ENCODE data around the gene CEP78.
A peak's percentile ranks its signal among the peaks of the same experiment; 100 is the strongest.

The CEP78 gene

DNA sequence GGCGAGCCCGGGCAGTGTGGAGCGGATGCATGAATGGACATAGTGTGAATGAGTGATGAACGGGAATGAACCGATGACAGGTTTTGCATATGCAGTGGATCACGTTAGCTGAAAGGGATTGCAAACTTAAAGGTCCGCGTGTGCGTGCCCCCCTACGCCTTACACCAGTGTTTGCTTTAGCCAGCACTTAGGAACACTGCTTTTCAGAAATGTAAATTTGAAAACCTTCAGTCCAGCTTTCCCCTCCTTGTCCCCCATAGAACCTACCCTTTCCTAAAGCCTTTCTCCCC lies 61.7 kb downstream of the CEP78 start:
- no peak overlapping the region for H2BK15ac ChIP-seq (replicated peaks; ENCODE audit: low read depth)
- peak overlapping the region; percentile 66 for H3K18ac ChIP-seq (ENCODE audit: low read length)
- peaks cover 9% of the 10 kb centered on the region for H3K4me1 ChIP-seq (ENCODE audit: control insufficient read depth, low read depth, low read length)
- H3K9ac ChIP-seq (ENCODE audit: low read length) = peak overlapping the region; percentile 99
- H3K79me1 ChIP-seq (ENCODE audit: low read length) = peaks cover 2% of the 10 kb centered on the region
- peak overlapping the region; percentile 56 for H3K27ac ChIP-seq (ENCODE audit: low read depth, low read length)
- H3K4me3 ChIP-seq (ENCODE audit: low read length) = peak overlapping the region; percentile 99
- H3K4ac ChIP-seq (ENCODE audit: low read depth, low read length) = peak overlapping the region; percentile 97
- no peak for DNase-seq
- H3K4me2 ChIP-seq (ENCODE audit: low read length) = peak overlapping the region; percentile 41
- H3K79me2 ChIP-seq (ENCODE audit: control insufficient read depth, insufficient read depth, low read length) = peaks cover 32% of the 10 kb centered on the region
- peak overlapping the region; percentile 99 for H3K23ac ChIP-seq (ENCODE audit: low read length)
- no peak overlapping the region for H4K5ac ChIP-seq (ENCODE audit: low read length)
- H2BK5ac ChIP-seq (ENCODE audit: low read length) = peak overlapping the region; percentile 98
- H3K56ac ChIP-seq (ENCODE audit: low read length) = peak overlapping the region; percentile 100
- no peaks in the 10 kb centered on the region for H3K36me3 ChIP-seq (ENCODE audit: control insufficient read depth, insufficient read depth, low read length)
- H4K8ac ChIP-seq (ENCODE audit: low read depth, low read length) = no peak overlapping the region
- no CpG with 5 or more reads among the region's 10 CpGs for WGBS (ENCODE audit: extremely low coverage, insufficient coverage, low lambda C conversion rate)
- H3K27me3 ChIP-seq (ENCODE audit: insufficient read depth, low read length, poor library complexity) = no peaks in the 10 kb centered on the region
- H2BK120ac ChIP-seq (ENCODE audit: low read depth, low read length) = no peak overlapping the region
- no peak overlapping the region for H2AK5ac ChIP-seq (ENCODE audit: low read length)

DNA sequence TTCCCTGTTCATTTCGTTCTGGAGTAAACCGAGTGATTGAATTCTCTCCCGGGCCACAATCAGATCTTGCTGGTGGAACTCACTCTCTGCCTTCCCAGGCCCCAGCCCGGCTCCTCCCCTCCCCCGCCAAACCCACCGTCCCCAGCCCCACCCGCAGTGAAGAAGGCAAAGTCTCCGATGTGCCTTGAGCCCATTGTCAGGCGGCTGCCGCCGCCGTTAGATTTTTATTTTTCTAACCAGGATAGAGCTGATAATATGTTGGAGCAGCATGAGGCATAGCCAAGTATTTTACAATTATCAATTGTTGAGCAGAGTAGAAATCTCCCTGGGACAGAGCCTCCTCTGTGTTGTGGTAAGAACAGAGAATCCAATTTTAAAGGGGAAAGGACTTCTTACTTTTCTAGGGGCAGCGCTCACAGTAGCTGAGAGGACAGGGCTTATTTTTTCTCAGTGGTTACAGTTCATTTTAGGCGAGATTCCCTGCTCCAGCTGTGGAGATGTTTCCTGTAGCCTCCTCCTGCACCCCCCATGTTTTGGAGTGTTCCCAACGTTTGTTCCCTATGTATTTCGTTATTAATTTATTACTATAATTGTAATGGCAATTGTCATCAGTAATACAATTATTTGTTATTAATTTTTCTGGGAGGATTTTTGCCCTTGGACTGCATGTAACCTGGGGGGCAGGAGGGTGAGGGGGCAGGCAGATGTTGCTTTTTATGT lies 62.3 kb downstream of the CEP78 start:
- H3K23ac ChIP-seq (ENCODE audit: low read length) = peak overlapping the region; percentile 53
- peaks cover 9% of the 10 kb centered on the region for H3K4me1 ChIP-seq (ENCODE audit: control insufficient read depth, low read depth, low read length)
- DNase-seq = peak; percentile 55
- H3K79me1 ChIP-seq (ENCODE audit: low read length) = peaks cover 4% of the 10 kb centered on the region
- H3K27ac ChIP-seq (ENCODE audit: low read depth, low read length) = peak overlapping the region; percentile 46
- H2AK5ac ChIP-seq (ENCODE audit: low read length) = no peak overlapping the region
- peaks cover 34% of the 10 kb centered on the region for H3K79me2 ChIP-seq (ENCODE audit: control insufficient read depth, insufficient read depth, low read length)
- peak overlapping the region; percentile 100 for H3K56ac ChIP-seq (ENCODE audit: low read length)
- H4K5ac ChIP-seq (ENCODE audit: low read length) = no peak overlapping the region
- H2BK120ac ChIP-seq (ENCODE audit: low read depth, low read length) = no peak overlapping the region
- H2BK5ac ChIP-seq (ENCODE audit: low read length) = no peak overlapping the region
- H3K9ac ChIP-seq (ENCODE audit: low read length) = peak overlapping the region; percentile 99
- no peaks in the 10 kb centered on the region for H3K27me3 ChIP-seq (ENCODE audit: insufficient read depth, low read length, poor library complexity)
- H4K8ac ChIP-seq (ENCODE audit: low read depth, low read length) = no peak overlapping the region
- peak overlapping the region; percentile 64 for H3K4me2 ChIP-seq (ENCODE audit: low read length)
- WGBS (ENCODE audit: extremely low coverage, insufficient coverage, low lambda C conversion rate) = no CpG with 5 or more reads among the region's 16 CpGs
- peak overlapping the region; percentile 99 for H3K4me3 ChIP-seq (ENCODE audit: low read length)
- H3K4ac ChIP-seq (ENCODE audit: low read depth, low read length) = peak overlapping the region; percentile 97
- no peak overlapping the region for H2BK15ac ChIP-seq (replicated peaks; ENCODE audit: low read depth)
- peaks cover 2% of the 10 kb centered on the region for H3K36me3 ChIP-seq (ENCODE audit: control insufficient read depth, insufficient read depth, low read length)
- H3K18ac ChIP-seq (ENCODE audit: low read length) = peak overlapping the region; percentile 66

DNA sequence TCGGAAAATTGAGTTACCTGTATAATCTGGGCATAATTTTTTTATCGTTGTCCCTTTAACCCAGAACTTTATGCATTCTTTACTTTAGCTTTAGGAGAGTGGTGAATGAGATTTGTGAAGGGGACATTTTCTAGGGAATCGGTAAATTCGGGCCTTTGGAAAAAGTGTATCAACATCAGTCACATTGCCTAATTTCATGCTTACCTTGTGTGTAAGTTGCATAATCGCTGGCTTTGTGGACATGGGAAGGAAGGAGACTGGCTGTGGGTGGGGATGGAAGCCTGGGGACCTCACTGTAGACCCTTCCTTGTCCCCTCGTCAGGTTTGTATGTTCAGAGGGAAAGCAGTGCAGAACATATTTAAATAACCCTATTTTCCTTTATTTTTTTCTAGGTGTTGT lies 64.3 kb downstream of the CEP78 start:
- Histone ChIP-seq H3K27me3 (ENCODE audit: insufficient read depth, low read length, poor library complexity) (no peaks in the 10 kb centered on the region), H3K27ac (ENCODE audit: low read depth, low read length) (no peak overlapping the region), H3K4ac (ENCODE audit: low read depth, low read length) (no peak overlapping the region), H4K5ac (ENCODE audit: low read length) (no peak overlapping the region), H2BK15ac (replicated peaks; ENCODE audit: low read depth) (no peak overlapping the region), H3K4me3 (ENCODE audit: low read length) (no peak overlapping the region), H2AK5ac (ENCODE audit: low read length) (no peak overlapping the region), H3K36me3 (ENCODE audit: control insufficient read depth, insufficient read depth, low read length) (peaks cover 12% of the 10 kb centered on the region), H3K56ac (ENCODE audit: low read length) (peak overlapping the region; percentile 35), H3K79me2 (ENCODE audit: control insufficient read depth, insufficient read depth, low read length) (peaks cover 41% of the 10 kb centered on the region), H3K4me2 (ENCODE audit: low read length) (no peak overlapping the region), H3K9ac (ENCODE audit: low read length) (peak overlapping the region; percentile 56), H4K8ac (ENCODE audit: low read depth, low read length) (no peak overlapping the region), H3K4me1 (ENCODE audit: control insufficient read depth, low read depth, low read length) (peaks cover 7% of the 10 kb centered on the region), H3K23ac (ENCODE audit: low read length) (no peak overlapping the region), H3K79me1 (ENCODE audit: low read length) (peaks cover 10% of the 10 kb centered on the region), H2BK5ac (ENCODE audit: low read length) (no peak overlapping the region), H2BK120ac (ENCODE audit: low read depth, low read length) (no peak overlapping the region), H3K18ac (ENCODE audit: low read length) (no peak overlapping the region)
- no CpG with 5 or more reads among the region's 6 CpGs for WGBS (ENCODE audit: extremely low coverage, insufficient coverage, low lambda C conversion rate)
- DNase-seq = no peak

DNA sequence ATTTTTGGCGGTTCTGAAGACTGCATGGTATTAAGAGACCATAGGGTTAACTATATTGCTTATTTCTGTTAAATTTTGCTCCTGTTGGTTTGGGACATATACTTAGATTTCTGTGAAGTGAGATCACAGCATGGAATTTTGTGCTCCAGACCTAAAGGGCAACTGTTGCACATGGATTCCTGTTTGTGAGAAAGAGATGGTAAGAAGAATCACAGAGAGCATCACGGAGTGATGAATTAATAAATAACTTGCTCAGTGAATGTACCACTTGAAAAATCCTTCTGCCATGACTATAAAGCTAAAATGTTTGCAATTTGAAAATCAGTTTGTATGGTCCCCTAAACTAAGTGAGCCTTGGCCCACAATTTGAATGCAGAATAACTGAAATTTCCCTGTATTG lies 65.6 kb downstream of the CEP78 start:
- peaks cover 2% of the 10 kb centered on the region for H3K4me1 ChIP-seq (ENCODE audit: control insufficient read depth, low read depth, low read length)
- H3K9ac ChIP-seq (ENCODE audit: low read length) = no peak overlapping the region
- no peaks in the 10 kb centered on the region for H3K27me3 ChIP-seq (ENCODE audit: insufficient read depth, low read length, poor library complexity)
- no peak overlapping the region for H3K27ac ChIP-seq (ENCODE audit: low read depth, low read length)
- no peak overlapping the region for H2BK15ac ChIP-seq (replicated peaks; ENCODE audit: low read depth)
- H2AK5ac ChIP-seq (ENCODE audit: low read length) = no peak overlapping the region
- H3K79me2 ChIP-seq (ENCODE audit: control insufficient read depth, insufficient read depth, low read length) = peaks cover 47% of the 10 kb centered on the region
- H4K8ac ChIP-seq (ENCODE audit: low read depth, low read length) = no peak overlapping the region
- H3K4me2 ChIP-seq (ENCODE audit: low read length) = no peak overlapping the region
- H2BK5ac ChIP-seq (ENCODE audit: low read length) = no peak overlapping the region
- H3K56ac ChIP-seq (ENCODE audit: low read length) = no peak overlapping the region
- WGBS (ENCODE audit: extremely low coverage, insufficient coverage, low lambda C conversion rate) = no CpG with 5 or more reads among the region's 2 CpGs
- H4K5ac ChIP-seq (ENCODE audit: low read length) = no peak overlapping the region
- DNase-seq = no peak
- peaks cover 18% of the 10 kb centered on the region for H3K36me3 ChIP-seq (ENCODE audit: control insufficient read depth, insufficient read depth, low read length)
- no peak overlapping the region for H3K4me3 ChIP-seq (ENCODE audit: low read length)
- H3K79me1 ChIP-seq (ENCODE audit: low read length) = peaks cover 13% of the 10 kb centered on the region
- H2BK120ac ChIP-seq (ENCODE audit: low read depth, low read length) = no peak overlapping the region
- H3K18ac ChIP-seq (ENCODE audit: low read length) = no peak overlapping the region
- H3K23ac ChIP-seq (ENCODE audit: low read length) = no peak overlapping the region
- no peak overlapping the region for H3K4ac ChIP-seq (ENCODE audit: low read depth, low read length)

DNA sequence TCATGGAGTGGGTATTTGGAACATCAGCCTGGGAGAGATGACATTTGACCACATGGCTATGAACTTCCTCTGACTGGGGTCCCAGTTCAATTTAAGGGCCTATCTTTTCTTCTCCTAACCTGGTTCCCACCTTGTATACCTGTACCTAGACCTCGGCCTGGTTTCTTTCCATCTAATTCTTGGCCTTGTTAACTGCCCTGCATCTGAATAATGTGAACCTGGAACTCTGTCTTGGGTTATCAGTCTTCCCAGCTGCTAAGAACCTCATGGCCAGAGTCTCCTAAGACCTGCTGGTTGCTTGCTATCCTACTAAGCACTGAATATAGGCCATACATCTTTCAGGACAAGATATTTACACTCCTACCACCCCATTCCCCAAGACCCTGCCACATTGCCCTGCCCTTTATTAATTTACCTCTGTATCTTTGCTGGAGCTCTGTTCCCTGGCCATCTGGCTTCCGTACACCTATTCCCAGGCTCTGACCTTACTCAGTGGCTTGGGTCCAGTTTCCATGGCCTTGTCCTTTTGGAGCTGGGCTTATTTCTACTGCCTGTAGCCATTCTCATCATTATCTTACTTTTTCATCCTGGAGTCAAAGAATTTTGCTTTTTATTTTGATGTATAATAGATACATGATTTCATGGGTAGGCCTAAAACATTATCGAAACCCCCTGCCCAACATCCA lies 67.6 kb downstream of the CEP78 start:
- H3K56ac ChIP-seq (ENCODE audit: low read length) = no peak overlapping the region
- H4K8ac ChIP-seq (ENCODE audit: low read depth, low read length) = no peak overlapping the region
- no peak overlapping the region for H2BK120ac ChIP-seq (ENCODE audit: low read depth, low read length)
- H3K23ac ChIP-seq (ENCODE audit: low read length) = no peak overlapping the region
- no CpG with 5 or more reads among the region's 3 CpGs for WGBS (ENCODE audit: extremely low coverage, insufficient coverage, low lambda C conversion rate)
- DNase-seq = no peak
- no peak overlapping the region for H2AK5ac ChIP-seq (ENCODE audit: low read length)
- no peaks in the 10 kb centered on the region for H3K27me3 ChIP-seq (ENCODE audit: insufficient read depth, low read length, poor library complexity)
- peaks cover 18% of the 10 kb centered on the region for H3K79me1 ChIP-seq (ENCODE audit: low read length)
- no peak overlapping the region for H3K4me2 ChIP-seq (ENCODE audit: low read length)
- H3K27ac ChIP-seq (ENCODE audit: low read depth, low read length) = no peak overlapping the region
- H3K4me3 ChIP-seq (ENCODE audit: low read length) = no peak overlapping the region
- H3K79me2 ChIP-seq (ENCODE audit: control insufficient read depth, insufficient read depth, low read length) = peaks cover 38% of the 10 kb centered on the region
- no peak overlapping the region for H3K4ac ChIP-seq (ENCODE audit: low read depth, low read length)
- H2BK15ac ChIP-seq (replicated peaks; ENCODE audit: low read depth) = no peak overlapping the region
- H3K4me1 ChIP-seq (ENCODE audit: control insufficient read depth, low read depth, low read length) = peaks cover 2% of the 10 kb centered on the region
- H3K9ac ChIP-seq (ENCODE audit: low read length) = no peak overlapping the region
- peaks cover 23% of the 10 kb centered on the region for H3K36me3 ChIP-seq (ENCODE audit: control insufficient read depth, insufficient read depth, low read length)
- H4K5ac ChIP-seq (ENCODE audit: low read length) = no peak overlapping the region
- no peak overlapping the region for H3K18ac ChIP-seq (ENCODE audit: low read length)
- no peak overlapping the region for H2BK5ac ChIP-seq (ENCODE audit: low read length)
